ENCODE data around the gene NTSR1. TPM values are rescaled to one million over a fixed set of nuclear protein-coding genes. Genes with fewer than 3 reads are reported as not detected.

The NTSR1 gene
- polyA plus RNA-seq (ENCODE audit: insufficient read length in 10 of 10), result under 1 TPM; 0.07 to 0.25 (median 0.11) TPM
- long read RNA-seq, donor 1, result 0 reads
- long read RNA-seq, donor 2, result 0 reads
- long read RNA-seq, donor 3, result 0 reads
- long read RNA-seq, donor 4, result 0 reads
- long read RNA-seq, donor 5, result 0 reads
- long read RNA-seq, donor 6, result 0 reads
- long read RNA-seq, donor 7, result 0 reads
- long read RNA-seq, donor 8, result 0 reads
- long read RNA-seq, donor 9, result 0 reads

DNA sequence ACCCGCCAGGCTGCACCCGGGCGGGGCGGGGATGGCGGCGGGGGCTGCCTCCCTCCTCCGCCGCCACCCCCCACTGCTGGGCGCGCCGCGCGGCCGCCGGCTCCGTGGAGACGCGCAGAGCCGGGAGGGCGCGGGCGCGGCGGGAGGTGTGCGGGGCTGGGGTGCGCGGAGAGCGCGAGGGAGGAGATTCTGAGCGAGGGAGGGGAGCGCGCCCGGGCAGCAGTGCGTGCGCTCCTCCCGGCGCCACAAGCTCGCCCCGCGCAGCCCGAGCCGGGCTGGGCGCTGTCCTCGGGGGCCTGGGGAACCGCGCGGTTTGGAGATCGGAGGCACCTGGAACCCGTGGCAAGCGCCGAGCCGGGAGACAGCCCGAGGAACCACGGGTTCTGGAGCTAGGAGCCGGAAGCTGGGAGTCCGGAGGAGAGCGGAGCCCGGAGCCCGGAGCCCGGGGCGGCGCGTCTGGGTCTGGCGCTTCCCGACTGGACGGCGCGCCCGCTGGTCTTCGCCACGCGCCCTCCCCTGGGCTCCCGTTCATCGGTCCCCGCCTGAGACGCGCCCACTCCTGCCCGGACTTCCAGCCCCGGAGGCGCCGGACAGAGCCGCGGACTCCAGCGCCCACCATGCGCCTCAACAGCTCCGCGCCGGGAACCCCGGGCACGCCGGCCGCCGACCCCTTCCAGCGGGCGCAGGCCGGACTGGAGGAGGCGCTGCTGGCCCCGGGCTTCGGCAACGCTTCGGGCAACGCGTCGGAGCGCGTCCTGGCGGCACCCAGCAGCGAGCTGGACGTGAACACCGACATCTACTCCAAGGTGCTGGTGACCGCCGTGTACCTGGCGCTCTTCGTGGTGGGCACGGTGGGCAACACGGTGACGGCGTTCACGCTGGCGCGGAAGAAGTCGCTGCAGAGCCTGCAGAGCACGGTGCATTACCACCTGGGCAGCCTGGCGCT lies at the start of gene NTSR1:
Gene NTSR1, plus strand, starts transcription at position 246 of the 946 bp plus-strand sequence. Its CDS starts 372 bp downstream, at position 618.
- DNase-seq, result peak in 1 of 3 donors; percentile 37

DNA sequence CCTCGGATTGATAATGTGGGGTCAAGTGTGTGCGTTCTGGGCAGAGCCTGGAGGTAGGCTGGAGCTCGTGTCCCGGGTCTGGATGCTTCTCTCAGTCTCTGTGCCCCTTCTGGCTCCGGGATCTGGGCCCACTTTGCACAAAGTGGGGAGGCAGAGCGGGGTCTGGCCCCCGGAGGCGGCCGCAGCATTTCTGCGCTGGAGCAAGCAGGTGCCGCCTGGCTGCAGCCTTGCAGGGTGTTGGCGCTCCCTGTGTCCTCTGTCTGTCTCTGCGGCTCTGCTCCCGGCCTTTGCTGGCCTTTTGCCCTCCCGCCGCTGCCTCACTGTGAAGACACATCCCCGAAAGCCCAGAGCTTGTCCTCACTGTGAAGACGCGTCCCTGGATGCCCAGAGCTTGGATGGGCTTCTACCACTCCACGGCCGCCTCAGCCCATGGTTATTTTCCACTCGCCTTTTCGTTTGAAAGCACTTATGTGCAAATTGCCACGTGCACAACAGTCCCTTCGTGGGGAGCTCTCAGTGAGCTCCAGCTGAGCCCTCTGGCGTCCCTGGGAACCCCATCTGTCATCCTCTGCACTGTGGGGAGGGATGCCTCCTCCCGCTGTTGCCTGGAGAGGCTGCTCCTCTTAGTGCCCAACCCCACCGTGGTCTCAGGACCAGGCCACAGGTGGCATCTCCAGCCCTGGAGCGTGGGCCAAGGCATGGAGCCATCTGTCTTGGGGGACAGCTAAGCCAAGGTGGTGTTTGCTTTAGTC lies 49.0 kb upstream of the NTSR1 start:
- no peak for DNase-seq

DNA sequence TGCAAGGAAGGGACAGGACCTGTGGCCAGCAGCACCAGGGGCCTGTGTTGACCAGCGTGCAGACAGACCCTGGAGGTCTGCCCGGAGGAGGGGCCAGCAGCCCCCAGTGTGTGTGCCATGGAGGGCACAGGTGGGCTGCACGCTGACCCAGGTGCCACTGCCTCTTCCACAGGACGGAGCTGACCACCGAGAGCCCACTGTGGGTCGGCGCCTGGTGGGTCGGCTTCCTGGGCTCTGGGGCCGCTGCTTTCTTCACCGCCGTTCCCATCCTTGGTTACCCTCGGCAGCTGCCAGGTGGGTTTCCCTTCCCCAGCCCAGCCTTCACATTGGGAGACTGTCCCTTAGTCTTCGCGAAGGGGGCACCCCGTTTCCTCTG lies 48.4 kb upstream of the NTSR1 start:
- no peak for DNase-seq

DNA sequence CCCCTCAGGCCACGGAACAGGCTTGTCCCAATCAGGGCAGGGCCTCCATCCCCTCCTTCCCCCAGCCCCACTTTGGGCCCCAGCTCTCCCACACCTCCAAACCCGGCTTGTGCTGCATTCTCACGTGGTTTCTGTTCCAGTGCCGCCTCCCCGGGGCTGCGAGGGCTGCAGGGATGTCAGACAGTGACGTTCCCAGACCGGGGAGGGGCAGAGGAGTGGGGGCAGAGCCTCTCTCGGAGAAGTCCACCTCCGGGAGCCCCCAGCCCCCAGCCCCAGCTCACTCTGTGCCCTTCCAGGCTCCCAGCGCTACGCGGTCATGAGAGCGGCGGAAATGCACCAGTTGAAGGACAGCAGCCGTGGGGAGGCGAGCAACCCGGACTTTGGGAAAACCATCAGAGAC lies 47.9 kb upstream of the NTSR1 start:
- DNase-seq, result no peak

GRCh38 chr20:62661647-62662046 lies 47.0 kb upstream of the NTSR1 start:
- DNase-seq, result no peak

DNA sequence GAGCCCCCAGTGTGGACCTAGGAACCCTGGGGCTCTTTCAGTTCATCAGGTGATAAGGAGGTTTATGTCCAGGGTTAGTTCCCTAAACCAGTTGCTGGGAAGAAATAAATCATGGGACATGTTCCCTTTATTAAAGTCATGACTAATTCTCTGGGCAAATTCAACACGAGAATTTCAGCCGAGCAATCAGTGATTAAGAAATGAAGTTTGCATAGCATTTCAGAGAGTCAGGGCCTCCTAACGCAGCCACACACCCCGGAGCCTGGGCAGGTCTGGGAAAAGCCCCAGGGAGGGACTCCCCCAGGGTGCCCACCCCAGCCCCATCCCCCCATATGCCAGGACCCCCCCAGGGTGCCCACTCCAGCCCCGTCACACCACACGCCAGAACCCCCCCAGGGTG lies 46.2 kb upstream of the NTSR1 start:
- no peak for DNase-seq

GRCh38 chr20:62663145-62664018 lies 45.3 kb upstream of the NTSR1 start:
- DNase-seq, result peak in 1 of 3 donors; percentile 42

DNA sequence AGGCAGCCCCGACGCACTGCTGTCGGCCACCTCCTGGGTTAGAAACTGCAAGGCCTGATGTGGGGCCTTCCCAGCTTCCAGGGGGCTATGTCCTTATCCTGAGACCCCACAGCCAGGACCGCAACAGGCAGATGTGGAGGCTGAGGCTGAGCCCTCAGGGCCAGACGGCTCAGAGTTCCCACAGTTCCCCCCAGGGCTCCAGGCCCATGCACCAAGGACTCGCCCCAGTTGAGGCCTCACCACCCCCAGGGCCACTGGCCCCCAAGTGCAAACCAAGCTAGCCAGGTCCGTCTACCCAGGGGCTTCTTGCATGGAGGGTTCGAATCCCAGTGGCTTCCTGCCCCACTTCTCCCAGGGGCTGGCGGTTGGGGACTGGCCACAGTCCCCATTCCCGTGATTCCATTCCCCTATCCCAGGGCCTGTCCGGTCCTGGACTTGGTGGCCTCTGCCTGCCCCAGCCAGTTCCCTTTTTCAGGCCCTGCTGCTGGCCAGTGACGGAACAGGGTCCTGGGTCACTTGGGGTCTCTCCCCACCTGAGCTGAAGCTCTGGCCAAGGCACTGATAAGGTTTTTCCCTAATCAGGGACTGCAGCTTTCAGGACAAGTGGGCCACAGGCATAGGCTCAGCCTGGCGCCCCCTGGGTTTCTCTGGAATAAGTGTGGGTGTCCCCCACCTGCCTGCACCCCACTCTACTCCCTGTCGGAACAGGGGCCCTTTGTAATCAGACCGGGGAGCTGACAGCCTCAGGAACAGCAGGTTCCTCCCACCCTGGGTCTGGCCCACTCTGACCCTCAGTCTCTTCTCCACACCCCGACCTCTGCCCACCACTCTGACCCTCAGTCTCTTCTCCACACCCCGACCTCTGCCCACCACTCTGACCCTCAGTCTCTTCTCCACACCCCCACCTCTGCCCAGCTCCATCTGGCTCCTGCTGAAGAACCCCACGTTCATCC lies 44.3 kb upstream of the NTSR1 start:
- no peak for DNase-seq

DNA sequence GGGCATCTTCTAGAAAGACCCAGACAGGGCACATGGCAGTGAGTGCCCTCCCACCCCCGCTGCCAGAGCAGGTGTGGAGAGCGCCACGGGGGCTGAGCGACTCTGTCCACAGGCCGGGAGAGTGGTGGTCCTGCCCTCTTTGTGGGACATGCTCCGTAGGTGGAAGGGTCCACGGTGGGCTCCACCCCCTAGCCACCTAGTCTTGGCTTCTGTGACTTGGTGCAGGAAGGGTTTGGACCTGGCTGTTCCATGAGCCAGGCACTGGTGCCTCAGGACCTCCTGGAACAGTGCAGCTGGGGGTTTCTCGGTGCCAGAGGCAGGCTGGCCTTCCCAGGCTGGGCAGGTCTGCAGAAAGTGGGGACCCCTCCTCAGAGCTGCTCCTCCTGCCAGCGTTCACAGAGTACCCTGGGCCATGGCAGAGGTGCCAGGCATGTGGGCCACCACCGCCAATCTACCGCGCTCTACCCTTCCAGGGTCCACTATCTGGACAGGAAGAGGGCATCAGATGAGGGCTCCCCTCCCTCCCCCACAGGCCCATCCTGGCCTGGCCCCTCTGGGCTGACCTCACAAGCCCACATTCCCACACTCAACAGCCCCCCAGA lies 43.4 kb upstream of the NTSR1 start:
- DNase-seq, result no peak

DNA sequence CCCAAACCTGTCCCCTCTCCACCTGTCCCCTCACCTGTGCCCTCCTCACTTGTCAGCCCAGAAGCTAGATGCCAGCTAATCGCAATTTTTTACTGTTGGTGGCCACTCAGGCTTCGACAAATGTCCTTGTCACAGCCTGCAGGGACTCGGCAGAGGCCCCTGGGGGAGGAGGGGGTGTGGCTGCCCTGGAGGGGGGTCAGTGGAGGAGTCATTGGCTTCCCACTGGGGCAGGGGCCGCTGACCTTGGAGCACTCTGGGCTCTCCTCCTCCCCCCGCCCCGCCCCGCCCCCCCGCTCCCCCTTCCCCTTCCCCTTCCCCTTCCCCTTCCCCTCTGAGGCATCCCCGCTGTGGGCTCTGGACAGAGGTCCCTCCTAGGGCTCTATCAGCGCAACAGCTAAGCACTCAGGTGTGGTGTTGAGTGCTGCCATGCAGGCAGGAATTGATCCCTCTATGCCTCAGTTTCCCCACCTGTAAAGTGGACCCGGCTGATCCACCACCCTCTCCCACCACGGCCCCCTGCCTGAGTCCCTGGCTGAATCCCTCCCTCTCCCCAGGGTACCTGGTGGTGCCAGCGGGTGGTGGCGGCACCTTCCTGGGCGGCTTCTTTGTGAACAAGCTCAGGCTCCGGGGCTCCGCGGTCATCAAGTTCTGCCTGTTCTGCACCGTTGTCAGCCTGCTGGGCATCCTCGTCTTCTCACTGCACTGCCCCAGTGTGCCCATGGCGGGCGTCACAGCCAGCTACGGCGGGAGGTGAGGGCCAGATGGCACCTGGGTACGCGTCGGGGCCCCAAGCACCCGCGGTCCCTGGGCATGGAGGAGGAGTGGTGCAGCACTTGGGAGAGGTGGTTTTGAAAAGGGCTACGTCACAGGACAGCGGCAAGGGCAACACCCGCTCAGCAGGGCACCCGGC lies 42.6 kb upstream of the NTSR1 start:
- no peak for DNase-seq

GRCh38 chr20:62666736-62667529 lies 41.7 kb upstream of the NTSR1 start:
- peak in 1 of 3 donors; percentile 62 for DNase-seq

GRCh38 chr20:62667530-62668440 lies 40.9 kb upstream of the NTSR1 start:
- no peak for DNase-seq

- peak; percentile 72 to 86 (median 76) for DNase-seq
Measured at GRCh38 chr20:62668441-62669027, 40.1 kb upstream of the NTSR1 start.

- DNase-seq, result no peak
Measured at GRCh38 chr20:62669249-62669648, 39.4 kb upstream of the NTSR1 start.

DNA sequence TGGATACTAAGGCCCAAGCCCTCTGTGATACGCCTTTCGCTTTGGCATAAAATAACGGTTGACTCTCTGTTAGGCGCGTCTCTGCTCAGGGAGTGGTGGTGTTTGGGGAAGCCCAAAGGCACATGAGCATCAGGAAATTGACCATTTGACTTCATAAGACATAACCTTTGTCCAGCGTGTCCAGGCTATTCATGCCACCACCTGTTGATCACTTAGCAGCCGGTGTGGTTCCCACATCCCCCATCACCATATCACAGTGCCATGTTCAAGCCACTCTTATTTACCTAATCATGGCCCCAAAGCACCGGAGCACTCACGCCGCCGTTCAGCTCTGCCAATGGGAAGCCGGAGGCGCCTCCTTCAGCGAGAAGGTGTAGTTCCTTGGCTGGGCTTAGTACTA lies 38.5 kb upstream of the NTSR1 start:
- no peak for DNase-seq

DNA sequence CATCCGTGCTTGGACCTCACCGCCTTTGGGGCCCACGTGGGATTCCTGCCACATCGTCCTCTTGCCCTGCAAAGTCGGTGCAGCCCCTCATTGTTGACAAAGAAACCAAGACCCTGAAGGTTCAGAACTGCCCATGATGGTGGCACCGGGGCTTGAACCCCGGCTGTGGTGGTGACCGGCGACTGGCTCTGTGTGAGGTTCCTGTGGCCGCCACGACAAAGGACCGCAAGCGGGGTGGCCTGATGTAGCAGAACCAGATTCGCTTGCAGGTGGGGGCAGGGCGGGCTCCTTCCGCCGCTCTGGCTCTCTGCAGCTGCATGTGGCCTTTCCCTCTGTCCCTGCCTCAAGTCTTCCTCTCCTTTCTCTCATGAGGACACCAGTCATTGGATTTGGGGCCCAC lies 37.6 kb upstream of the NTSR1 start:
- no peak for DNase-seq

All from muscle of back (tissue), 13 donors.